ENCODE results near the gene PNPLA8.

DNA sequence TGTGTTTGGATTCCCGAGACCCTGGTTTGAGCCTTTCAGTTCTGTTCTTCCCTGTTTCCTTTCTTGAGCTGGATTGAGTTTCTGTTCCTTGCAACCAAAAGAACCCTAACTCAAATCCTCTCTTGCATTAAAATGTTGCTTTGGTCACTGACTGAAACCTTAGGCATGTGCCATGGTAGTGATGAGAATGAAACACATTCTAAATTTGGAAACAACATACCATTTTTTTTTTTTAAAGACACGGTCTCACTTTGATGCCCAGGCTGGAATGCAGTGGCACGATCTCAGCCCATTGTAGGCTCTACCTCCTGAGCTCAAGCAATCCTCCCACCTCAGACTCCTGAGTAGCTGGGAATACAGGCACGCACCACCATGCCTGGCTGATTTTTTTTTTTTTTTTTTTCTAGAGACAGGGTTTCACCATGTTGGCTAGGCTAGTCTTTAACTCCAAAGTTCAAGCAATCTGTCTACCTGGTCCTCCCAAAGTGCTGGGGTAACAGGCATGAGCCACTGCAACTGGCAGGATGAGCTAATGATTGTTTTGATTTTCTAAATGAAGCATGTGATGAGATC is 35.2 kb upstream of the PNPLA8 start:
- TF ChIP-seq, protein P1, sequence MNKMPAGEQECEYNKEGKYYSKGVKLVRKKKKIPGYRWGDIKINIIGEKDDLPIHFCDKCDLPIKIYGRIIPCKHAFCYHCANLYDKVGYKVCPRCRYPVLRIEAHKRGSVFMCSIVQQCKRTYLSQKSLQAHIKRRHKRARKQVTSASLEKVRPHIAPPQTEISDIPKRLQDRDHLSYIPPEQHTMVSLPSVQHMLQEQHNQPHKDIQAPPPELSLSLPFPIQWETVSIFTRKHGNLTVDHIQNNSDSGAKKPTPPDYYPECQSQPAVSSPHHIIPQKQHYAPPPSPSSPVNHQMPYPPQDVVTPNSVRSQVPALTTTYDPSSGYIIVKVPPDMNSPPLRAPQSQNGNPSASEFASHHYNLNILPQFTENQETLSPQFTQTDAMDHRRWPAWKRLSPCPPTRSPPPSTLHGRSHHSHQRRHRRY (tag by site-specific recombination; IDR thresholded peaks at IDR 0.05), result no peak
- TF ChIP-seq, protein P2, sequence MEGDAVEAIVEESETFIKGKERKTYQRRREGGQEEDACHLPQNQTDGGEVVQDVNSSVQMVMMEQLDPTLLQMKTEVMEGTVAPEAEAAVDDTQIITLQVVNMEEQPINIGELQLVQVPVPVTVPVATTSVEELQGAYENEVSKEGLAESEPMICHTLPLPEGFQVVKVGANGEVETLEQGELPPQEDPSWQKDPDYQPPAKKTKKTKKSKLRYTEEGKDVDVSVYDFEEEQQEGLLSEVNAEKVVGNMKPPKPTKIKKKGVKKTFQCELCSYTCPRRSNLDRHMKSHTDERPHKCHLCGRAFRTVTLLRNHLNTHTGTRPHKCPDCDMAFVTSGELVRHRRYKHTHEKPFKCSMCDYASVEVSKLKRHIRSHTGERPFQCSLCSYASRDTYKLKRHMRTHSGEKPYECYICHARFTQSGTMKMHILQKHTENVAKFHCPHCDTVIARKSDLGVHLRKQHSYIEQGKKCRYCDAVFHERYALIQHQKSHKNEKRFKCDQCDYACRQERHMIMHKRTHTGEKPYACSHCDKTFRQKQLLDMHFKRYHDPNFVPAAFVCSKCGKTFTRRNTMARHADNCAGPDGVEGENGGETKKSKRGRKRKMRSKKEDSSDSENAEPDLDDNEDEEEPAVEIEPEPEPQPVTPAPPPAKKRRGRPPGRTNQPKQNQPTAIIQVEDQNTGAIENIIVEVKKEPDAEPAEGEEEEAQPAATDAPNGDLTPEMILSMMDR (tag by site-specific recombination; IDR thresholded peaks at IDR 0.05), result no peak
- TF ChIP-seq, protein P3, sequence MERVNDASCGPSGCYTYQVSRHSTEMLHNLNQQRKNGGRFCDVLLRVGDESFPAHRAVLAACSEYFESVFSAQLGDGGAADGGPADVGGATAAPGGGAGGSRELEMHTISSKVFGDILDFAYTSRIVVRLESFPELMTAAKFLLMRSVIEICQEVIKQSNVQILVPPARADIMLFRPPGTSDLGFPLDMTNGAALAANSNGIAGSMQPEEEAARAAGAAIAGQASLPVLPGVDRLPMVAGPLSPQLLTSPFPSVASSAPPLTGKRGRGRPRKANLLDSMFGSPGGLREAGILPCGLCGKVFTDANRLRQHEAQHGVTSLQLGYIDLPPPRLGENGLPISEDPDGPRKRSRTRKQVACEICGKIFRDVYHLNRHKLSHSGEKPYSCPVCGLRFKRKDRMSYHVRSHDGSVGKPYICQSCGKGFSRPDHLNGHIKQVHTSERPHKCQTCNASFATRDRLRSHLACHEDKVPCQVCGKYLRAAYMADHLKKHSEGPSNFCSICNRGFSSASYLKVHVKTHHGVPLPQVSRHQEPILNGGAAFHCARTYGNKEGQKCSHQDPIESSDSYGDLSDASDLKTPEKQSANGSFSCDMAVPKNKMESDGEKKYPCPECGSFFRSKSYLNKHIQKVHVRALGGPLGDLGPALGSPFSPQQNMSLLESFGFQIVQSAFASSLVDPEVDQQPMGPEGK (tag by site-specific recombination; IDR thresholded peaks at IDR 0.05), result no peak
- TF ChIP-seq ZSCAN23 (tag by site-specific recombination; IDR thresholded peaks at IDR 0.05), result no peak

Measured in HEK293 (cell line).